HG03432 (cell line): ENCODE measurements around the gene GPR152.

ENCODE experiments used
- ATAC-seq: cut with Tn5 transposase; IDR thresholded peaks from one replicate; pipeline ENCODE4 v1.9.1; 2021; ENCODE audit warnings: mild to moderate bottlenecking, moderate library complexity; ENCODE audit not compliant: unreplicated experiment

GPR152 gene

GRCh38 chr11:67452141-67452952 lies at the start of gene GPR152:
GPR152 (minus strand) TSS chr11:67452729; CDS start chr11:67452724, 5 bp downstream.
- no peak for ATAC-seq

DNA sequence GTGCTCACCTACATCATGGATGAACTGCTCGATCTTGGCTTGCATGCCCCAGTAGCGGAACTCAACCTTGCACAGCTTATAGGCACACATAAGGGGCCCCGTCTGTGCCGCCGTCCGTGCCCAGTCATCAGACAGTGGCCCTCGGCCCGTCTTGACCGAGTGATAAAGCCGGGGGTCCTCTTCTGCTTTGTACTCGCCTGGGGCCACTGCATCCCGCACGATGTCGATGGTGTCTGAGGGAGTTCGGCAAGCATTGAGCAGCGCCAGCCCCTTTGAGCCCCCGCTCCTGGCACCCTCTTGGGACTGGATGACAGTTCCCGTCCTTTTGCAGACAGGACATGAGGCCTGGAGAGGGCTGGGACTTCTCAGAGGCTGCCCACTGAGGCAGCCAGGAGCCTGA lies 49.3 kb upstream of the GPR152 start:
- no peak for ATAC-seq

- no peak for ATAC-seq
Measured at GRCh38 chr11:67500831-67501715, 48.5 kb upstream of the GPR152 start.

DNA sequence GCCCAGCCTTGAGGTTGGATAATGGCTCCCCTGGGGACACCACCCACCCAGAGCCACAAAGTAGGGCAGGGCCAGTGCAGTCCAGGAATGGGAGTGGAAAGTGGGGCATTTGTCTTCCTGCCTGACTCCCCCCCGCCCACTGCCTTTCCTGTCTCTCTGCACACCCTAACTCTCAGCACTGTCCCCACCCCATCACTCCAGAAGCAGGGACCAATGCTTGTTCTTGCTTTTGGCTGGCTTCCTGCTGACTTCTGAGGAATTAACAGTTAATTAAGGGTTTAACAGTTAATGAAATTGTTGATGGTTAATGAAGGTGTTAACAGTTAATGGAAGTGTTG lies 47.9 kb upstream of the GPR152 start:
- no peak for ATAC-seq

DNA sequence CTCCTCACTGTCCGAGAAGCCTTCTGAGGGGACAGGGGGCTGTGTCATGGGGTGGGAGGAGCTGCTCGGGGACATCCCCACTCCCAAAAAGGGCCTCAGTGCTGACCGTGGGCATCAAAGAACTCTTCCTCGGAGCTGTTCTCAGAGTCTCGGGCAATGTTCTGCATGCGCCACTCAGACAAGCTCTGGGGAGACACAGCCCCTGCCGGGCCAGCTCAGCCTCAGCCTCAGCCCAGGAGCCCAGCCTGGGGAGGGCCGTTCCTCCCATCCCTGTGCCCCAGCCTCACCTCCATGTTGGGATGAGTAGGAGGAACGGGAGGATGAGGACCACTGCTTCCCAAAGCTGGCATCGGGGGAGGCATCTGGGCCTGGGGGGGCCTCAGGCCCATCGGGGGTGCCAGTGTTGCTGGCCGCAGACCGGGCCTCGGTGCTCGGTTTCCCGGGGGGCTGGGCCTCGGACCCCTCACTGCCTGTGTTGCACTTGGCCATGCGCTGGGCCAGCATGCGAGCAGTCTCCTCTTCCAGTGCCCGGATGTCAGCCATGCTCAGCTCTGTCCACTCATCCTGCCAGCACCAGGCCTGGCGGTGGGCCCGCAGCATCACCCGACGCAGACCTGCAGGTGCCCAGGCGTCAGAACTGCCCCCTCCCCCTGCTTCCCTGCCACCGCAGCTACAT lies 47.4 kb upstream of the GPR152 start:
- ATAC-seq, result no peak

GRCh38 chr11:67498544-67498972 lies 46.0 kb upstream of the GPR152 start:
- ATAC-seq, result no peak

DNA sequence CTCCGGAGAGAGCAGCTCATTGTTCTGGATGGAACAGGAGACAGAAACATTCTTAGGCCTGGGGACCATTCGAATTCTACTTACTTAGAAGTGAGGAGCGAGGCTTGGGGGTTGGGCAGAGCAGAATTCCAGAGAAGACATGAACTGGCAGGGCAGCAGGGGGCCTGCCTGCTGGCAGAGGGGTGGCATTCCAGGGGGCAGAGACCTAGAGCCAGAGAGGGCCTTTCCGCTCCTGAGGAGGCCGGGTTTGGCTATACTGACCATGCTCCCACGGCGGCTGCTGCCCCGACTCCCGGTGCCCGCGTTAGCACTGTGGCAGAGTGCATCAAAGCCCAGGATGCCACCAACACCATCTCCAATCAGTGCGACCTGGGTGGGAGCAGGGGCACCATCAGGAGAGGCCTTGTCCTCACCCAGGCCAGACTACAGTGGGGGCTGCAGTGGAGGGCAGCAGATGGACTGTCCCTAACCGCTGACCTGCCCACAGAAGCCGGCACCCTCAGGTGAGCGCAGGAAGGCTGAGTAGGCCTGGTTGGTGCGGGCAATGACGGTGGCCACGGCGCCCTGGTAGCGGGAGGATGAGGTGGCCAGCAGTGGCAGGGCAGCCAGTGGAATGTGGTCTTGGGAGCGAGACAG lies 45.2 kb upstream of the GPR152 start:
- ATAC-seq, result no peak

GRCh38 chr11:67496113-67496512 lies 43.6 kb upstream of the GPR152 start:
- no peak for ATAC-seq

DNA sequence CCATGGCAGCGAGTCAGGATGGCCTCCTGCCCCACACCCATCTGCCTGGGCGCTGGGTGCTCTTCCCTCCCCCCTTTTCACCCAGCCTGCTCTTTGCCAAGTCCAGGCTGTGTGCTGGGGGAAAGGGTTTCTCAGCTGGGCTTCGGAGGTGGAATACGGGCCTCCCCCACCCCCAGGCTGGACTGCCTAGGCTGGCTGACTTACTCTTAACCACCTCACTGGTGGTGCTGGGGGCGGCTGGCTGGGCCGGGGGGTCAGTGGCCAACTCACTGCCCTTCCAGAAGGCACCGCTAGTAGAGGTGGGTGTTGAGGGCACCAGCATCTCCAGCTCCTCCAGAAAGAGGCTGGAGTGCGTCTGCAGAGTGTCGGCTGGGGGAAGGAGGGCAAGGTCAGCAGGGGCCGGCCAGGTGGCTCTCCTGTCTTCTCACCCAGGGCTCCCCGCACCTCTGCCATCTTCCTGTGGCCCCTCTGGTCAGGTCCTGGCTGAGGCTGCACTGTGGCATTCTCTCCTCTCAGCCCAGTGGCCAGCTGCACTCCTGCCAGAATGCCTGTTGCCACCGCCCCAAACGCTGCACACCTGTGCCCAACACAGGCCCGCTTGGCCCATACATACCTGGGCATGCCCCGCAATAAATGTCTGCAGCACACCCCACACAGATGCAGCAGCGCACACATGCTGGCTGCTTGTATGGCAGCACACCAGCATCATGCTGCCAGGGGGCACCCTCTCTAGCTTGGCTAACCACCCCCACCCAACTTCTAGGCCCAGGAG lies 42.9 kb upstream of the GPR152 start:
- no peak for ATAC-seq

DNA sequence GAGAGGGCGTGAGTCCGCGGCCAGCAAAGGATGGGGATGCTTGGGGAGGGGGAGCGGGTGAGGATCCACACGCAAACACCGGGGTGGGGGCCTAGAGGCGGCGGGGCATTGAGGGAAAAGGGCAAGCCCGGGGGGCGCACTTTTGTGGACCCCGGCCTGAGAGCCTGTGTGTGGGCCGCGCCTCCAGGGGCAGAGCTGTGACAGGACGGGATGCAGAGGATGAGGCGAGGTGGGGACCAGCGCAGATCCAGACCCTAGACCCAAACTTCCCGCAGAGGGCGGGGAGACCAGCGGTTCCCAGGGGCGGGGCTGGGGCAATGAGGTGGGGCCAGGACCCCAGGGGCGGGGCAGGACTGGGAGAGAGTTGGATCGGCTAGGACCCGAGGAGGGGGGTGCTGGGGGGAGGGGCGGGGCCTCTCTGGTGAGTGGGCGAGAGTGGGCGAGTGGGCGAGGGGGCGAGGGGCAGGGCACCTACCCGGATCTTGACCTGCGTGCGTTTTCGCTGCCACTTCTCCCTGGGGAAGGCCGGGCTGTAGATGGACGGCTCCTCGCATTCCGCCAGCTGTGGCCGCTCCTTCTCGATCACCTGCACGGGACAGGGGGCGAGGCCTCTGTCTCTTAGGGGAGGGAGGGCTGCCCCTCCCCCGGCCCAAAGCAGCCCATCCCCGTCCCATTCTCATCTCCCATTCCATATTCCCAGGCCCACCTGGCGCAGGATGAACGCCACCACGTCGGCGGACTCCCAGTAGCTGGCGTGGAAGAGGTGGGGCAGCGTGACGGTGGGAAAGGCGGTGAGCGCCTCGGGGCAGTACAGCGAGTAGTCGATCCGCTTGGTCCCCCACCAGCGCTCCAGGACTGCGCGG lies 42.1 kb upstream of the GPR152 start:
- ATAC-seq, result no peak

GRCh38 chr11:67493548-67494370 lies 41.2 kb upstream of the GPR152 start:
- no peak for ATAC-seq

DNA sequence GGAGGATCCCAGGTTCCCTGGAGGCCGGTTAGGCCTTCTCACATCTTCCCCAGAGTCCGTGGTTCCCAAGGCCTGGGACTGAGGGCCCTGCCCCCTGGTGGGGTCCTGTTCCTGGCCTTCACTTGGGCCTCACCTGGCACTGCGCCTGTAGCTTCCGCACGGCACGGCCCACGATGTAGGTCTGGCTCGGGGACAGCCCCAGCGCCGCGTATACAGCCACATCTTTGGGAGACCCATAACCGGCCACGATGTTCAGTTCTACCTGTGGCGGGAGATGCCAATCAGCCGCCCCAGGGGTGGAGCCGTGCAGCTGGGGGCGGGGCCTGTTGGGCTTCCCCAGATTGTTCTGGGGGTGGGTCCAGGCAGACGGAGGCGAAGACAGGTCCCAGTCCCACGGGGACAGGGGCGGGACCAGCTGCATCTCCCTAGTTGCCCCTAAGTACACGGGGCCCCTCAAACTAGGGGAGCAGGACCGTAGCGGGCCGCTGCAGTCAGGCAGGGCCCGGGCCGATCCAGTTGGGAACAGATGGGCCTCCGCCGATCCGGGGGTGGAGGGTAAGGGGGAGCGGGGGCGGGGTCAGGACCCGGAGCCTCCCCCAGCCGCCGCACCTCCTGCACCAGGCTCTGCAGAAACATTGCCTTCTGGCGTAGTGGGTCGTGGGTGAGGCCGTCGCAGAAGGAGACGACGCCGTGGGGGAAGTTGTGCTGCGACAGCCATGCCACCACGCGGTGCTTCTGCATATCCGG lies 40.4 kb upstream of the GPR152 start:
- ATAC-seq, result no peak

DNA sequence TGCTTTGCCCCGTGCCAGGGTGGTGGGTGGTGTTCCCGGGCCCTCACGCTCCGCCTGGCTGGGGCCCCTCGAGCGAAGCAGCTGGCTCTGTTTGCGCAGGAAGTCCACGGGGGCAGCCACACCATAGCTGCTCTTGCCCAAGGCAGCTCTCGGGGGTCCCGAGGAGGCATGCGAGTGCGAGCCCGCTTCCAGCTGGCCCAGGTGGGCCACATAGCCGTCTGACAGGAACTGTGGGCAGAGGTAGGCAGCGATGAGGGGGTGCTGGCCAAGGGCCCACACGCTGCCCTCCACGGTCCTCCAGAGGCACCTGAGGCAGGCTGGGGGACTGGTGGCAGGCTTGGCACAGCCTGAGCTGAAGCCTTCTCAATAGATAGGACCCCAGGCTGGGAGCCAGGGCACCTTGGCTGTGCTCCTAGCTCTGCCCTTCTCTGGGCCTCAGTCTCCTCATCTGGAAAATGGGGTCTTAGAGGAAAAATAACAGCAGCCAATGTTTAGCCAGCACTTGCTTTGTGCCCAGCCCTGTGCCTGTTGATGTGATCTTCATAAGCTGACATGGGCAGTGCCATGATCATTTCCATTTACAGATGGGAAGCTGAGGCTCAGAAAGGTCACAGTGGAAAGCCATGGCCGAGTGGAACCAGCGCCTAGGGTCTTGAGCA lies 39.7 kb upstream of the GPR152 start:
- ATAC-seq, result no peak

DNA sequence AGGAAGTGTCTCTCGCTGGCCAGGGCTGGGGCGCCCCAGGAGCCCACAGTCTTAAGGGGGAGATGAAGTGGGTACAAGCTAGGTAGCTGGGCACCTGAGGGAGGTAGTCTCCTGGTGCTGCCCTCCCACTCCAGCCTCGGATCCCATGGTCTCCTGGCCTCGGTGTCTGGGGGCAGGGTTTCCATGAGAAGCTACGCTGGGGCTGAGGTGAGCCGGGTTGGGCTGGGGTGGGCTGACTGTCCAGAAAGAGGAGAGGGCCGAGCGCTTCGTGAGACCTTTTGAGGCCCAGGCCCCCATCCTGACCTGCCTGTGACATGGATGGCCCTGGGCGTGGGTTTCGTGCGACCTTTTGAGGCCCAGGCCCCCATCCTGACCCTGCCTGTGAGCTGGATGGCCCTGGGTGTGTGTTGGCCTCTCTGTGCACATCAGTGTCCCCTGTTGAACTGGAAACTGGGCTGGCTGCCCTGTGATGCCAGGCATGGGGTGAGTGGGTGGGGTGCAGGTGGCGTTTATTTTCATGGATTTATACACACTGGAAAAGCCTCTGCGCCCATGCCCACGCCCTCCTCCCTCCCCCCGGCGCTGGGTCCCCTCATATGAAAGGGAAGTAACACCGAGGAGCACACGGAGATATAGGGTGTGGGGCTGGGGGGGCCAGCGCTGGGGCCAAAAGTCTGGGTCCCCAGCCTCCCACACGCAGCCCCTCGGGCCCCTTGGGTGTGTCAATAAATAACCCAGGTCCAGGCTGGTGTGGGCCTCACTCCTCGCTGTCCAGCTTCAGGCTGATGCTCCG lies 38.9 kb upstream of the GPR152 start:
- ATAC-seq, result no peak

- ATAC-seq, result no peak
Measured at GRCh38 chr11:67490727-67491065, 38.2 kb upstream of the GPR152 start.

DNA sequence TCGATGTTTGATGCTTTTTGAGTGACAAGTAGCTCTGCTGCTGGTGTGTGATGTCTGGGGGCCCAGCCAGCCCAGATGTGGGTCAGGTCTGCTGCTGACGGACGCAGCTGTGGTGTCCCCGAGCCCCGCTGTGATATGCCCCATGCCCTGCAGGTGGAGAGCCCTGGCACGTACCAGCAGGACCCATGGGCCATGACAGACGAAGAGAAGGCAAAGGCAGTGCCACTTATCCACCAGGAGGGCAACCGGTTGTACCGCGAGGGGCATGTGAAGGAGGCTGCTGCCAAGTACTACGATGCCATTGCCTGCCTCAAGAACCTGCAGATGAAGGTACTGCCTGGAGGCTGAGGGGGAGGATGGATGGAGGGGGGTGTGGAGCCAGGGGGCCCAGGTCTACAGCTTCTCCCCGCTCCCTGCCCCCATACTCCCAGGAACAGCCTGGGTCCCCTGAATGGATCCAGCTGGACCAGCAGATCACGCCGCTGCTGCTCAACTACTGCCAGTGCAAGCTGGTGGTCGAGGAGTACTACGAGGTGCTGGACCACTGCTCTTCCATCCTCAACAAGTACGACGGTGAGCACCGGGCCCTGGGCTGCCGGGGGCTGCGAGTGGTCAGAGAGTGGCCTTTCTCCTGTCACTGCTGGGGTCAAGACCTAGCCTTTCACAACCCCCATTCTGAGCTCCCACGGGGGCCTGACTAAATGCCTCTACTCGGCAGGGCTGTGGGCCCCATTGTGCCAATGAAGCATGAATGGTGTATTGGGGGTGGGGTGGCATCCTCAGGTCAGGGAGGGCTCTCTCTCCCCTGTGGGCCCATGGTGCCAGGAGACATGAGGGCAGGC lies 37.6 kb upstream of the GPR152 start:
- ATAC-seq, result no peak
